HepG2 (cell line): ENCODE data around the gene OGFOD3. TPM values are rescaled to one million over a fixed set of nuclear protein-coding genes. Genes with fewer than 3 reads are reported as not detected.
A peak's percentile ranks its signal among the peaks of the same experiment; 100 is the strongest.

Experiments used
- ETV5 ChIP-seq: IDR thresholded peaks from 2 replicates; pipeline ENCODE4 v1.6.1; 2018; ENCODE audit warnings: missing biosample characterization, missing genetic modification reagents, inconsistent platforms, borderline replicate concordance
- GABPB1 ChIP-seq: IDR thresholded peaks from 2 replicates; pipeline ENCODE4 v1.6.1; 2016; ENCODE audit warnings: mild to moderate bottlenecking, missing genetic modification reagents, moderate library complexity, missing compliant biosample characterization
- KDM4B ChIP-seq: sonication (generic); formaldehyde crosslinking; IDR thresholded peaks from 2 replicates; pipeline ENCODE4 v1.4.0; 2020; ENCODE audit warnings: missing genetic modification reagents
- MTF2 ChIP-seq: sonication (generic); formaldehyde crosslinking; IDR thresholded peaks from 2 replicates; pipeline ENCODE4 v1.5.0; 2020; ENCODE audit warnings: missing genetic modification reagents, borderline replicate concordance
- NR2C2 ChIP-seq: sonication (generic); formaldehyde crosslinking; IDR thresholded peaks from 2 replicates; pipeline ENCODE4 v1.4.0; 2020; ENCODE audit warnings: missing genetic modification reagents, mild to moderate bottlenecking, moderate library complexity, borderline replicate concordance
- SALL1 ChIP-seq: sonication (generic); formaldehyde crosslinking; IDR thresholded peaks from 2 replicates; pipeline ENCODE4 v1.8.0; 2022; ENCODE audit warnings: mild to moderate bottlenecking, missing genetic modification reagents
- SNAPC4 ChIP-seq: sonication (generic); formaldehyde crosslinking; IDR thresholded peaks from 2 replicates; pipeline ENCODE4 v1.4.0; 2020; ENCODE audit warnings: mild to moderate bottlenecking, missing genetic modification reagents
- TGIF2 ChIP-seq: IDR thresholded peaks from 2 replicates; pipeline ENCODE4 v1.6.1; 2016; ENCODE audit warnings: control low read depth, missing compliant biosample characterization
- ZBTB8A ChIP-seq: sonication (generic); formaldehyde crosslinking; IDR thresholded peaks from 2 replicates; pipeline ENCODE4 v1.4.0; 2020; ENCODE audit warnings: mild to moderate bottlenecking, low read depth, missing genetic modification reagents, borderline replicate concordance
- ZFP82 ChIP-seq: sonication (generic); formaldehyde crosslinking; IDR thresholded peaks from 2 replicates; pipeline ENCODE4 v1.5.1; 2020; ENCODE audit warnings: mild to moderate bottlenecking, missing genetic modification reagents, borderline replicate concordance
- ZNF225 ChIP-seq: sonication (generic); formaldehyde crosslinking; IDR thresholded peaks from 2 replicates; pipeline ENCODE4 v1.4.0; 2020; ENCODE audit warnings: mild to moderate bottlenecking, missing genetic modification reagents
- ZNF274 ChIP-seq: sonication (generic); formaldehyde crosslinking; IDR thresholded peaks from 2 replicates; pipeline ENCODE4 v1.5.1; 2020; ENCODE audit warnings: mild to moderate bottlenecking, missing genetic modification reagents
- ZNF329 ChIP-seq: sonication (generic); formaldehyde crosslinking; IDR thresholded peaks from 2 replicates; pipeline ENCODE4 v1.9.0; 2021; ENCODE audit warnings: low read depth, mild to moderate bottlenecking, missing genetic modification reagents
- ZNF335 ChIP-seq: sonication (generic); formaldehyde crosslinking; IDR thresholded peaks from 2 replicates; pipeline ENCODE4 v1.4.0; 2020; ENCODE audit warnings: missing genetic modification reagents
- ZNF501 ChIP-seq: sonication (generic); formaldehyde crosslinking; IDR thresholded peaks from 2 replicates; pipeline ENCODE4 v1.5.1; 2020; ENCODE audit warnings: mild to moderate bottlenecking, moderate library complexity, missing genetic modification reagents
- ZNF547 ChIP-seq: sonication (generic); formaldehyde crosslinking; IDR thresholded peaks from 2 replicates; pipeline ENCODE4 v1.5.1; 2020; ENCODE audit warnings: mild to moderate bottlenecking, missing genetic modification reagents
- ZNF616 ChIP-seq: sonication (generic); formaldehyde crosslinking; IDR thresholded peaks from 2 replicates; pipeline ENCODE4 v1.5.0; 2020; ENCODE audit warnings: low read depth, mild to moderate bottlenecking, missing genetic modification reagents
- ZNF737 ChIP-seq: sonication (generic); formaldehyde crosslinking; IDR thresholded peaks from 2 replicates; pipeline ENCODE4 v1.5.0; 2020; ENCODE audit warnings: missing genetic modification reagents, mild to moderate bottlenecking, borderline replicate concordance
- ZNF766 ChIP-seq: sonication (generic); formaldehyde crosslinking; IDR thresholded peaks from 2 replicates; pipeline ENCODE4 v1.5.0; 2020; ENCODE audit warnings: missing genetic modification reagents, borderline replicate concordance
- polyA plus RNA-seq, 8 experiments: library from polyadenylated mRNA; depleted of rRNA in 3 of 8; stranded (reverse) in 7 of 8; unstranded in 1 of 8; fragments of >200 nt; fragmentation: Illumina TruSeq in 4 of 8; extraction: Trizol in 4 of 8; gene quantifications; 2 replicates each; pipeline versions ENCODE4 v1.2.1 to v1.2.3, GENCODE V29; 2011 to 2016; ENCODE audit warnings: low read depth in 4 of 8, missing spikeins in 1 of 8, mixed read lengths in 1 of 8; ENCODE audit not compliant: insufficient read depth in 1 of 8
- total RNA-seq, 5 experiments: library from RNA; depleted of rRNA; stranded (reverse); fragments of >200 nt; fragmentation: Illumina TruSeq; extraction: Trizol; gene quantifications; 2 replicates each; pipeline ENCODE4 v1.2.3, GENCODE V29; 2016; ENCODE audit warnings: low read depth in 1 of 5
- TF ChIP-seq, protein P1 (sequence below): IDR thresholded peaks from 2 replicates; pipeline ENCODE4 v1.6.1; 2016; ENCODE audit warnings: low read depth, control low read depth
- TF ChIP-seq, protein P2 (sequence below): sonication (generic); formaldehyde crosslinking; IDR thresholded peaks from 2 replicates; pipeline ENCODE4 v1.8.1; 2023; ENCODE audit warnings: mild to moderate bottlenecking, missing genetic modification reagents
- TF ChIP-seq, protein P3 (sequence below): IDR thresholded peaks from 2 replicates; pipeline ENCODE4 v1.6.1; 2012; ENCODE audit warnings: inconsistent platforms

Gene OGFOD3
- total and polyA plus RNA-seq, 2 of the 13 experiments (the other 11 are each of a cell fraction or from before 2014, with no cell fraction given) = 40.0 to 42.1 TPM

- TF ChIP-seq KDM4B (CRISPR knock-in tag) (peak; percentile 56; the same call in 1 of the 2 replicates), ETV5 (0 out of 2 replicates have a peak, but pooled peaks have one; percentile 49), ZNF329 (CRISPR knock-in tag) (no peak), ZNF501 (CRISPR knock-in tag) (peak; percentile 91), NR2C2 (CRISPR knock-in tag) (0 out of 2 replicates have a peak, but pooled peaks have one; percentile 45), ZBTB8A (CRISPR knock-in tag) (no peak), ZNF335 (CRISPR knock-in tag) (peak; percentile 82; the same call in 1 of the 2 replicates), ZFP82 (CRISPR knock-in tag) (peak; percentile 71; the same call in 1 of the 2 replicates), GABPB1 (CRISPR knock-in tag) (peak; percentile 50), ZNF274 (CRISPR knock-in tag) (peak; percentile 6; the same call in 1 of the 2 replicates), ZNF766 (CRISPR knock-in tag) (0 out of 2 replicates have a peak, but pooled peaks have one; percentile 60), ZNF547 (CRISPR knock-in tag) (no peak), ZNF737 (no peak), TGIF2 (CRISPR knock-in tag) (peak; percentile 38; the same call in 1 of the 2 replicates), MTF2 (CRISPR knock-in tag) (0 out of 2 replicates have a peak, but pooled peaks have one; percentile 69), ZNF616 (CRISPR knock-in tag) (no peak), SNAPC4 (CRISPR knock-in tag) (peak; percentile 68; the same call in 1 of the 2 replicates), ZNF225 (CRISPR knock-in tag) (peak; percentile 24; the same call in 1 of the 2 replicates), SALL1 (CRISPR knock-in tag) (peak; percentile 88)
- TF ChIP-seq, protein P1, sequence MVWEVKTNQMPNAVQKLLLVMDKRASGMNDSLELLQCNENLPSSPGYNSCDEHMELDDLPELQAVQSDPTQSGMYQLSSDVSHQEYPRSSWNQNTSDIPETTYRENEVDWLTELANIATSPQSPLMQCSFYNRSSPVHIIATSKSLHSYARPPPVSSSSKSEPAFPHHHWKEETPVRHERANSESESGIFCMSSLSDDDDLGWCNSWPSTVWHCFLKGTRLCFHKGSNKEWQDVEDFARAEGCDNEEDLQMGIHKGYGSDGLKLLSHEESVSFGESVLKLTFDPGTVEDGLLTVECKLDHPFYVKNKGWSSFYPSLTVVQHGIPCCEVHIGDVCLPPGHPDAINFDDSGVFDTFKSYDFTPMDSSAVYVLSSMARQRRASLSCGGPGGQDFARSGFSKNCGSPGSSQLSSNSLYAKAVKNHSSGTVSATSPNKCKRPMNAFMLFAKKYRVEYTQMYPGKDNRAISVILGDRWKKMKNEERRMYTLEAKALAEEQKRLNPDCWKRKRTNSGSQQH (CRISPR knock-in tag) = 0 out of 2 replicates have a peak, but pooled peaks have one; percentile 44
- TF ChIP-seq, protein P2, sequence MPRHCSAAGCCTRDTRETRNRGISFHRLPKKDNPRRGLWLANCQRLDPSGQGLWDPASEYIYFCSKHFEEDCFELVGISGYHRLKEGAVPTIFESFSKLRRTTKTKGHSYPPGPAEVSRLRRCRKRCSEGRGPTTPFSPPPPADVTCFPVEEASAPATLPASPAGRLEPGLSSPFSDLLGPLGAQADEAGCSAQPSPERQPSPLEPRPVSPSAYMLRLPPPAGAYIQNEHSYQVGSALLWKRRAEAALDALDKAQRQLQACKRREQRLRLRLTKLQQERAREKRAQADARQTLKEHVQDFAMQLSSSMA (CRISPR knock-in tag) = peak; percentile 90
- TF ChIP-seq, protein P3, sequence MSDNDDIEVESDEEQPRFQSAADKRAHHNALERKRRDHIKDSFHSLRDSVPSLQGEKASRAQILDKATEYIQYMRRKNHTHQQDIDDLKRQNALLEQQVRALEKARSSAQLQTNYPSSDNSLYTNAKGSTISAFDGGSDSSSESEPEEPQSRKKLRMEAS = peak; percentile 58
Measured at GRCh38 chr17:82351713-82352488, 66.5 kb downstream of the OGFOD3 start (continued).
